ENCODE measurements around the gene OSBP2.

Gene OSBP2

GRCh38 chr22:30749849-30750248 is 55.2 kb downstream of the OSBP2 start:
- TF ChIP-seq, protein P1, sequence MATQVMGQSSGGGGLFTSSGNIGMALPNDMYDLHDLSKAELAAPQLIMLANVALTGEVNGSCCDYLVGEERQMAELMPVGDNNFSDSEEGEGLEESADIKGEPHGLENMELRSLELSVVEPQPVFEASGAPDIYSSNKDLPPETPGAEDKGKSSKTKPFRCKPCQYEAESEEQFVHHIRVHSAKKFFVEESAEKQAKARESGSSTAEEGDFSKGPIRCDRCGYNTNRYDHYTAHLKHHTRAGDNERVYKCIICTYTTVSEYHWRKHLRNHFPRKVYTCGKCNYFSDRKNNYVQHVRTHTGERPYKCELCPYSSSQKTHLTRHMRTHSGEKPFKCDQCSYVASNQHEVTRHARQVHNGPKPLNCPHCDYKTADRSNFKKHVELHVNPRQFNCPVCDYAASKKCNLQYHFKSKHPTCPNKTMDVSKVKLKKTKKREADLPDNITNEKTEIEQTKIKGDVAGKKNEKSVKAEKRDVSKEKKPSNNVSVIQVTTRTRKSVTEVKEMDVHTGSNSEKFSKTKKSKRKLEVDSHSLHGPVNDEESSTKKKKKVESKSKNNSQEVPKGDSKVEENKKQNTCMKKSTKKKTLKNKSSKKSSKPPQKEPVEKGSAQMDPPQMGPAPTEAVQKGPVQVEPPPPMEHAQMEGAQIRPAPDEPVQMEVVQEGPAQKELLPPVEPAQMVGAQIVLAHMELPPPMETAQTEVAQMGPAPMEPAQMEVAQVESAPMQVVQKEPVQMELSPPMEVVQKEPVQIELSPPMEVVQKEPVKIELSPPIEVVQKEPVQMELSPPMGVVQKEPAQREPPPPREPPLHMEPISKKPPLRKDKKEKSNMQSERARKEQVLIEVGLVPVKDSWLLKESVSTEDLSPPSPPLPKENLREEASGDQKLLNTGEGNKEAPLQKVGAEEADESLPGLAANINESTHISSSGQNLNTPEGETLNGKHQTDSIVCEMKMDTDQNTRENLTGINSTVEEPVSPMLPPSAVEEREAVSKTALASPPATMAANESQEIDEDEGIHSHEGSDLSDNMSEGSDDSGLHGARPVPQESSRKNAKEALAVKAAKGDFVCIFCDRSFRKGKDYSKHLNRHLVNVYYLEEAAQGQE (IDR thresholded peaks at IDR 0.05; ENCODE audit: insufficient read depth in 1 of 2, low read depth in 2 of 2, low read length in 2 of 2), result no peak
- TF ChIP-seq FOXP2 (optimal IDR thresholded peaks at IDR 0.05; ENCODE audit: borderline replicate concordance, extremely low read depth, extremely low read length, insufficient read depth) (no peak), SIN3A (IDR thresholded peaks at IDR 0.05; ENCODE audit: borderline replicate concordance, insufficient read depth, low read length) (no peak), TAF1 (IDR thresholded peaks at IDR 0.05; ENCODE audit: borderline replicate concordance, insufficient read depth, low read length) (no peak), POLR2AphosphoS5 (IDR thresholded peaks at IDR 0.05; ENCODE audit: low read depth, low read length) (no peak)

DNA sequence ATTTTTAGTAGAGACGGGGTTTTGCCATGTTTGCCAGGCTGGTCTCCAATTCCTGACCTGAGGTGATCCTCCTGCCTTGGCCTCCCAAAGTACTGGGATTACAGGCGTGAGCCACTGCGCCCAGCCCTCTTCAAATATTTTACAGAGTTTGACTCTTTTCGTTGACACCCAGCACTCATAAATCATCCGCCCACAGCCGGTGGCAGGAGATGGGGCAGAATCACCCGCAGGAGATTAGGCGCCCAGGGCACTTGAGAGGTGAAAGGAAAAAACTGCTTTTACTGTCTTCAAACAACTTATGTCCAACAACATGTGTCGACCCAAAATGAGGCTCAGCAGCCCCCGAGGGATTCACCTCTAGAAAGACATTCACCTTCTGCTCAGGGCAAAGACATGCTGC is 56.9 kb downstream of the OSBP2 start:
- TF ChIP-seq, protein P1 (IDR thresholded peaks at IDR 0.05; ENCODE audit: insufficient read depth in 1 of 2, low read depth in 2 of 2, low read length in 2 of 2), result no peak
- TF ChIP-seq SIN3A (IDR thresholded peaks at IDR 0.05; ENCODE audit: borderline replicate concordance, insufficient read depth, low read length) (no peak), TAF1 (IDR thresholded peaks at IDR 0.05; ENCODE audit: borderline replicate concordance, insufficient read depth, low read length) (no peak), FOXP2 (optimal IDR thresholded peaks at IDR 0.05; ENCODE audit: borderline replicate concordance, extremely low read depth, extremely low read length, insufficient read depth) (no peak), POLR2AphosphoS5 (IDR thresholded peaks at IDR 0.05; ENCODE audit: low read depth, low read length) (no peak)

DNA sequence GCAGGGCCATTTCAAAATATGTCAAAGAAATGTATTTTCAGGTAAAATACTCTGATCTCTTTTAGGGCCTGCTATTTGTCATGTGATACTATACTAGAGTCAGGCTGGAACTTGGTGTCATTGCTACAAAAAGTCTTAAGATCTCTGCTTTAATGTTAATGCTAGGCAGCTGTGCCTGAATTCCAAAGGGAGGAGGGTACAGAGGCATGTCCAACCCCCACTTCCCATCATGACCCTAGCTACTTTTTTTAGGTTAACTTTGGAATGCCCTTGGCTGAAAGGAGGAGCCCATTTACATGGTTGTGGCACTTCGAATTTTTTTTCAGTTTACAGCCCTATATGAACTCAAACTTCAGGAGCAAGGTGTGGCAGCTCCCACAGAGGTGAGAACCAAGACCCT is 58.1 kb downstream of the OSBP2 start:
- TF ChIP-seq SIN3A (IDR thresholded peaks at IDR 0.05; ENCODE audit: borderline replicate concordance, insufficient read depth, low read length) (no peak), POLR2AphosphoS5 (IDR thresholded peaks at IDR 0.05; ENCODE audit: low read depth, low read length) (no peak), FOXP2 (optimal IDR thresholded peaks at IDR 0.05; ENCODE audit: borderline replicate concordance, extremely low read depth, extremely low read length, insufficient read depth) (no peak), TAF1 (IDR thresholded peaks at IDR 0.05; ENCODE audit: borderline replicate concordance, insufficient read depth, low read length) (no peak)
- TF ChIP-seq, protein P1 (IDR thresholded peaks at IDR 0.05; ENCODE audit: insufficient read depth in 1 of 2, low read depth in 2 of 2, low read length in 2 of 2), result no peak

DNA sequence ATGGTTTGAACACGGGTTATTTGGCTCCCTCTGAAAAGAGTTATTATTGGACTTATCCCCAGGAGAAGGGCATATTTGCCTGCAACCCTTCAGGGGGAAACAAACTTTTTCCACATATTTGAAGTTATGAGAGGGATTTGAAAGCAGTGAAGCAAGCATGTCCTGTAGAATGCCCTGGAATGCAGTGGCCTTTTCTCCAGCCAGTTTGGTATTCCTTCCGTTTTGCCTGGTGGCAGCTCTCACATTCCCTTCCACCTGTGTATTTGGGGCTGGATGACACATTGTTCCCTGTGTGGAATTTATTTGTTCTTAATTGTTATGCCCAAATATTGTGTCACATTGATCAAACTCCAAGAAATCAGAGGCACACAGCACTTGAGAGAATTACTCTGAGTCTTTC is 59.0 kb downstream of the OSBP2 start:
- TF ChIP-seq SIN3A (IDR thresholded peaks at IDR 0.05; ENCODE audit: borderline replicate concordance, insufficient read depth, low read length), result no peak
- TF ChIP-seq TAF1 (IDR thresholded peaks at IDR 0.05; ENCODE audit: borderline replicate concordance, insufficient read depth, low read length), result no peak
- no peak for TF ChIP-seq POLR2AphosphoS5 (IDR thresholded peaks at IDR 0.05; ENCODE audit: low read depth, low read length)

GRCh38 chr22:30754521-30754920 is 59.8 kb downstream of the OSBP2 start:
- TF ChIP-seq POLR2AphosphoS5 (IDR thresholded peaks at IDR 0.05; ENCODE audit: low read depth, low read length), result no peak
- TF ChIP-seq SIN3A (IDR thresholded peaks at IDR 0.05; ENCODE audit: borderline replicate concordance, insufficient read depth, low read length), result no peak
- TF ChIP-seq, protein P1 (IDR thresholded peaks at IDR 0.05; ENCODE audit: insufficient read depth in 1 of 2, low read depth in 2 of 2, low read length in 2 of 2), result no peak
- TF ChIP-seq FOXP2 (optimal IDR thresholded peaks at IDR 0.05; ENCODE audit: borderline replicate concordance, extremely low read depth, extremely low read length, insufficient read depth), result no peak
- no peak for TF ChIP-seq TAF1 (IDR thresholded peaks at IDR 0.05; ENCODE audit: borderline replicate concordance, insufficient read depth, low read length)

Measured in PFSK-1 (cell line).